Midbrain (tissue), 1 donor: ENCODE measurements around the gene NECAB2.

Experiments used
- DNase-seq: peaks from one replicate; lab custom pipeline; 2025; lab: John Stamatoyannopoulos, UW

Gene NECAB2

GRCh38 chr16:83967838-83968305, at the start of gene NECAB2:
TSS of gene NECAB2 (plus strand) at chr16:83968244. CDS start at chr16:83968649, 405 bp downstream.
- peak; percentile 24 for DNase-seq

- no peak for DNase-seq
Measured at GRCh38 chr16:83920894-83921491, 47.1 kb upstream of the NECAB2 start.

GRCh38 chr16:83923581-83924365, 44.3 kb upstream of the NECAB2 start:
- no peak for DNase-seq

- no peak for DNase-seq
Measured at GRCh38 chr16:83924686-83925085, 43.4 kb upstream of the NECAB2 start.

GRCh38 chr16:83925095-83925905, 42.7 kb upstream of the NECAB2 start:
- no peak for DNase-seq

GRCh38 chr16:83925957-83926725, 41.9 kb upstream of the NECAB2 start:
- no peak for DNase-seq

GRCh38 chr16:83926726-83927397, 41.2 kb upstream of the NECAB2 start:
- peak; percentile 59 for DNase-seq

- DNase-seq: no peak
Measured at GRCh38 chr16:83928341-83929055, 39.5 kb upstream of the NECAB2 start.

GRCh38 chr16:83929811-83930555, 38.1 kb upstream of the NECAB2 start:
- DNase-seq: no peak

GRCh38 chr16:83930730-83931500, 37.1 kb upstream of the NECAB2 start:
- DNase-seq: no peak

- DNase-seq: no peak
Measured at GRCh38 chr16:83931556-83931955, 36.5 kb upstream of the NECAB2 start.

GRCh38 chr16:83932304-83932703, 35.7 kb upstream of the NECAB2 start:
- no peak for DNase-seq

GRCh38 chr16:83932955-83933673, 34.9 kb upstream of the NECAB2 start:
- DNase-seq: no peak

GRCh38 chr16:83933885-83934683, 34.0 kb upstream of the NECAB2 start:
- no peak for DNase-seq

- no peak for DNase-seq
Measured at GRCh38 chr16:83934684-83934977, 33.4 kb upstream of the NECAB2 start.

GRCh38 chr16:83935005-83935857, 32.8 kb upstream of the NECAB2 start:
- no peak for DNase-seq

- no peak for DNase-seq
Measured at GRCh38 chr16:83935858-83936255, 32.2 kb upstream of the NECAB2 start.
